ENCODE measurements around the gene NTN5.

DNA sequence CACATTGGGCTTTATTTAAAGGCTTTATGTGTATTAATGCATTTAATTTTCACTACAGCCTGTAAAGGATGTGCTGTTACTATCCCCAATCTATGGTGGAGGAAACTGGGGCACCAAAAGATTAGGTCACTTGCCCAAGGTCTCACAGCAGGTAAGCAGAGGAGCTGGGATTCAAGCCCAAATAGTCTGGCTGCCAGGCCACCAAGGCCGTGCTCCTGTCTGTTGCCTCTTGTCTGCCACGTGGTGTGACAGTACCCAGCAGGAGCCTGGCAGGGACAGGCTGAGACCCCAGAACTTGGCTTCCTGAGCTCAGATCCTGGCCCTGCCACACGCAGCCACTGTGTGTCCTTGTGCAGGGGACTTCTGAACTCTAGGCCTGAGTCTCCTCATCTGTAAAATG, 4.5 kb downstream of the NTN5 start:
- no peak for TF ChIP-seq EZH2 (IDR thresholded peaks at IDR 0.05; ENCODE audit: low read depth)
- TF ChIP-seq, protein P1, sequence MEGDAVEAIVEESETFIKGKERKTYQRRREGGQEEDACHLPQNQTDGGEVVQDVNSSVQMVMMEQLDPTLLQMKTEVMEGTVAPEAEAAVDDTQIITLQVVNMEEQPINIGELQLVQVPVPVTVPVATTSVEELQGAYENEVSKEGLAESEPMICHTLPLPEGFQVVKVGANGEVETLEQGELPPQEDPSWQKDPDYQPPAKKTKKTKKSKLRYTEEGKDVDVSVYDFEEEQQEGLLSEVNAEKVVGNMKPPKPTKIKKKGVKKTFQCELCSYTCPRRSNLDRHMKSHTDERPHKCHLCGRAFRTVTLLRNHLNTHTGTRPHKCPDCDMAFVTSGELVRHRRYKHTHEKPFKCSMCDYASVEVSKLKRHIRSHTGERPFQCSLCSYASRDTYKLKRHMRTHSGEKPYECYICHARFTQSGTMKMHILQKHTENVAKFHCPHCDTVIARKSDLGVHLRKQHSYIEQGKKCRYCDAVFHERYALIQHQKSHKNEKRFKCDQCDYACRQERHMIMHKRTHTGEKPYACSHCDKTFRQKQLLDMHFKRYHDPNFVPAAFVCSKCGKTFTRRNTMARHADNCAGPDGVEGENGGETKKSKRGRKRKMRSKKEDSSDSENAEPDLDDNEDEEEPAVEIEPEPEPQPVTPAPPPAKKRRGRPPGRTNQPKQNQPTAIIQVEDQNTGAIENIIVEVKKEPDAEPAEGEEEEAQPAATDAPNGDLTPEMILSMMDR (conservative IDR thresholded peaks at IDR 0.05): no peak
